DLD1 (cell line): ENCODE measurements around the gene ABTB1.

Source experiments
- in situ Hi-C: cut with HindIII; loops from 2 replicates; pipeline ENCODE4 v1.10.0; 2017; ENCODE audit warnings: low sequenced_read_pairs

Gene ABTB1

DNA sequence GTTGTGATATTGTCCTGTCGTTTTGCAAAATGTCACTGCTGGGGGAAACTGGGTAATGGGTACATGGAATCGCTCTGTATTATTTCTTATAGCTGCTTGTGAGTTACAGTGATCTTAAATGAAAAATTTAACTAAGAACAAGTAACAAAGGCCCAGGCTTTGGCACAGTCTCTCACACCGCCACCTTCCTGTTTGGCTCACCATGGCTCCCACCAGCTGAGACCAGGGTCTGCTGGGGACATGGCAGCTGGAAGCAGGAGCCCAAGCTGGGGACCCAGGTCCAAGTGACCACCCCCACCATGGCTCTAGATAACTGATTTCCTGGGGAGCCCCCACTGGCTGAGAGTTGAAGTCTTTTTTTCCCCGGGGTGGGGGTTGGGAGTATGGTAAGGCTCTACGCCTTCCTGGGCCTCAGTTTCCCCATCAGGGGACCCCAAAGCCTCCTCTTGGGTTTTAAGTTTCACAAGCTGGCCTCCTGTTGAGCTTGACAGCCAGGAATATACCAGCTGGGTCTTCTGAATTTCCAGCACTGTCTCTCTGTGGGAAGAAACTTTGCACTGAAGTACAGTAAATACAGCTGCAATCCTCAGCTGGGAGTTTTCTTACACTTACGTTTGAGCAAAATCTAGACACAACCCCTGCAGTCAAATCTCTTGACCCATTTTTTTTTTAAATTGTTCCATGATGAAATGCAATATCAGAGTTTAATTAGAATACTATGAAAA is 26.1 kb downstream of the ABTB1 start:
- in situ Hi-C loops: no loop called here

DNA sequence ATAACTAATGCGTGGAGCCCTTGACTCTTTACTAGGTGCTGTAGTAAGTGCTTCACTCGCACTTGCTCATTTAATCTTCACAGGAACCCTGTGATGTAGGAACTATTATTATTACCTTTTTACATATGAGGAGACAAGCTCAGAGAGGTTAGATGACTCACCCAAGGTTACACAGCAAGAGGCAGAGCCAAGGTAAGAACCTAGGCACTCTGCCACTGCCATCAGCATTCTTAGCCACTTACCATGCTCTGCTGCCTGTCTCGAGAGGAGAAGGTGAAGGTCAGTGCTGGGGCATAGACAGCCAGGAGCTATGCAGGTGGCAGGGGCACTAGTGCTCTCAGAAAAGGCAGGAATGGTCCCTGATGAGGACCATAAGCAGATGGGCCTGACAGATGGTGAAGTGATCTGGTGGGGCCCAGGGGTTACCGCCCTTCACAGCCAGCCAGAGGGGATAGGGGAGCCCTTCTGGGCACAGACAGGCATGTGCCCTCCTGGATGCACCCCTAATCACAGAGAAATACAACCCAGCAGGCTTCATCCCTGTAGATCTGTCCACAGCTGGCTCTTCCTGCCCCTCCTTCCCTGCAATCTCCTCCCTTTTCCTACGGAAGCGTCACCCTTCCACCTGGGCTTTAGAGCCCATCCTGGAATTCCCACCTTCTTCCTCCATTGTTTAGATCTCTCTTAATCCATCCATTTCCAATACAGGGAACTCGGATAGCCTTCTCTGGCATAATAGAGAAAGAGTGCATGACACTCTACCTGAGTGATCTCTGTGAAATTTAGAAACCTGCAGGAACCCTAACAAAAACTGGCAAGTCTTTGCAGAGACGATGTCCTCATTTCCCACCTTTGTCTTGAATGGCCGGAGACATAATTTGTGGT is 26.9 kb downstream of the ABTB1 start:
- in situ Hi-C loops: loop anchor here (25.0 kb wide), 1 partner anchor 138 kb away; no protein-coding TSS in a partner anchor

DNA sequence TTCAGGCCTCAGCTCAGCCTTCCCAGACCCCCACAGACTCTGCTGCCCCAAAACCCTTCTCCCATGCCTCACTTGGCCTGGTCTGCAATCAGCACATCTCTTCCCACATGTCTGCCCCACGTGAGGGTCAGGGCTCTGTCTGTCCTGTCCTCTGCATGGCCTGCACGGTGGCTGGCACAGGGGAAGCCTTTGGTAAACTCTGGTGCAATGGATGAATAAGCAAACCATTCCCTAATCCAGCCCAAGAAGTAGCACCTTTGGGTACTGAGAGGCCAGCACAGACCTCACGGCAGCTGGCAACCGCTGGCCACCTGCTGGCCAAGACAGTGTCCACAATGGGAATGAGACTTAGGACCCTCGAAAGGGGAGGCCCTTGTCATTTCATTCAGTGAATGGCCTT is 27.7 kb downstream of the ABTB1 start:
- in situ Hi-C loops: loop anchor here (25.0 kb wide), 1 partner anchor 137 kb away; no protein-coding TSS in a partner anchor

DNA sequence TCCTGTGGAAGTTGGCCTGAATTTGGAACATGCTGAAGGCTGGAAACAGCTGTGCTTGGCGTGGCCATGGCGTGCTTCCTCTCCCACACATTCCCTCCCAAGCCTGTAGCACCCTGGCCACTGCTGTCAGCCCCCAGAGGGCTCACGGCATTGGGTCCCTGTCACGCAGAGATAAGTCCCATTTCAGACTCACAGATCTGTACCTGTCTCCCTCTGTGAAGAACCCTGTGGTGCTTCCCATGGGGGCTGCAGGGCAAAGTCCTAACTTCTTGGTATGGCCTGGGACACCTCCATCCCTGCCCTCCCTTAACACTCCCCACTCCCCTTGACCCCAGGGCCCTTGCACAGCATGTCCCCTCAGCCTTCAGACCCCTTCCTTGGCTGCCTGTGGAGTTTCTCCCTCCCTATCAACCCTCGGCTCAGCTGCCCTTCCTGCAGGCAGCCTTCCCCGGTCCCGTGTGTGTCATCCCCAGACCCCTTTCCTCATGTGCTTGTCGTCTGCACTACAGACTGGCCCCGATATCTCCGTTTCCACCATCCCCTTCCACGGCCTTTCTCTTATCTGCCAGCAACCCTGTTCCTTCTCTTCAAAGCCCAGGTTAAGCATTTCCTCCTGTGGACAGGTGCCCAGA is 28.6 kb downstream of the ABTB1 start:
- in situ Hi-C loops: loop anchor here (25.0 kb wide), 1 partner anchor 136 kb away; no protein-coding TSS in a partner anchor

DNA sequence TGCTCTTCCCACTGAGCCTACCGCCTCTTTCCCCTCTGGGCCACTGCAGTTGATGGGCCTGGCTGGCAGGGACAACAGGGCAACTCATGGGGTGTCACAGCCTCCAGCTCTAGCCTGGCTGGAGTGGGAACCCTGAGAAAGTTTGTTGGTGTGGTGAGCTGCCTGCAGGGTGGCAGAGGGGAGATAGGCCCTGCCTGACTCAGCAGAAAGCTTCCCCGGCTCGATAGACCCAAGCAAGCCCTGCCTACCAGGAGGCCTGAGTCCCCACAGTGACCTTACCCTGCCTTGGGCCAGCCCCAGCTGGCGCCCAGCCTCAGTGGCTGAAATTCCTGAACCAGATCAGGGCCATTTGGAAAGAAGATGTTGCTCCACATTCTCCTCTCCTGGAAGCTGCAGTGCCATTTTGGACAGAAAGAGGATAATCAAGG is 29.4 kb downstream of the ABTB1 start:
- in situ Hi-C loops: loop anchor here (25.0 kb wide), 1 partner anchor 135 kb away; no protein-coding TSS in a partner anchor

DNA sequence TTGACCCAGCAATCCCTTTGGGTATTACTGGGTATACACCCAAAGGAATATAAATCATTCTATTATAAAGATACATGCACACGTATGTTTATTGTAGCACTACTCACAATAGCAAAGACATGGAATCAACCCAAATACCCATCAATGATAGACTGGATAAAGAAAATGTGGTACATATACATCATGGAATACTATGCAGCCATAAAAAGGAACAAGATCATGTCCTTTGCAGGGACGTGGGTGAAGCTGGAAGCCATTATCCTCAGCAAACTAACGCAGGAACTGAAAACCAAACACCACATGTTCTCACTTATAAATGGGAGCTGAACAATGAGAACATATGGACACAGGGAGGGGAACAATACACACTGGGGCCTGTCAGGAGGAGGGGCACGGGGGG is 32.1 kb downstream of the ABTB1 start:
- in situ Hi-C loops: loop anchor here (25.0 kb wide), 1 partner anchor 132 kb away; no protein-coding TSS in a partner anchor

DNA sequence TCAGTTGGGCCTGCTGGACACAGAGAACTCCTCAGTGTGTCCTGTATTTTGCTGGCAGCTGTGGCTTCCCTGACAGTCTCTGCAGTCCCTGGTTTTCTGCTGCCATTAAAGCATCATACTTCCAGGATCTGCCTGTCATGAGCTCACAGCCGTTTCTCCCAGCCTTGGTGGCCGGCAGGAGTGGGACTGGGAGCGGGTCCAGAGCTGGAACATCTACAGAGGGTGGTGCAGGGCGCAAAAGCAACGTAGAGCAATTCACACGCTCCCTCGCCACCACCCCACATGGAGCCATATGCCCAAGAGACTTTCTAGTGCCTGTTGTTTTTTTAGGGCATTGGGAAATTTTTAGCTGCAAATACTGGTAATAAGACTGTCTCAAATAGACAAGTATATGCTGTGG is 33.6 kb downstream of the ABTB1 start:
- in situ Hi-C loops: loop anchor here (25.0 kb wide), 1 partner anchor 131 kb away; no protein-coding TSS in a partner anchor

DNA sequence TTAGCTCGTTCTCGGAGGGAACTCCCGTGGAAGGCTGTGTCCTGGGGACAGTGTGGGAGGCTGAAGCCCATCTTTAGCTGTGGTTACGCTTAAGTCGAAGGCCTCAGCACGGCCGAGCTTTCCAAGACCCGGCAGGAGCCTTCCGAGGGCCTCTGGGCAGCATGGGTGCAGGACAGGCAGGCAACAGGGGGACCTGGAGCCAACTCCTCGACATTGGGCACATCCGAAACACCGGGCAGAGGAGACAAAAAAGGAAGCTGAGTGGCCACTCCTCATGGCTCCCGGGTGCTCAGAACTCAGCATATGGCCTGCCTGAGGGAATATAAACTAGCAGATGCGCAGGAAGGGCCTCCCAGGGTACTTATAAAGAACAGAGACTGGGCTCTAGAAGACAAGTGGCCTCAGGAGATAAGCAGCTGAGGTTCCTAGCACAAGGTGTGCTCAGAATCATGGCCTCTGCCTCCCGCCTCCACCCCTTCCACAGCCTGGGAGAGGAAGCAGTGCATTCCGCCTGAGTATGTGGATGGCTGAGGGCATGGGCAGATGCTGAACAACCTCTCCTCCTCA is 34.1 kb downstream of the ABTB1 start:
- in situ Hi-C loops: loop anchor here (25.0 kb wide), 1 partner anchor 130 kb away; no protein-coding TSS in a partner anchor

DNA sequence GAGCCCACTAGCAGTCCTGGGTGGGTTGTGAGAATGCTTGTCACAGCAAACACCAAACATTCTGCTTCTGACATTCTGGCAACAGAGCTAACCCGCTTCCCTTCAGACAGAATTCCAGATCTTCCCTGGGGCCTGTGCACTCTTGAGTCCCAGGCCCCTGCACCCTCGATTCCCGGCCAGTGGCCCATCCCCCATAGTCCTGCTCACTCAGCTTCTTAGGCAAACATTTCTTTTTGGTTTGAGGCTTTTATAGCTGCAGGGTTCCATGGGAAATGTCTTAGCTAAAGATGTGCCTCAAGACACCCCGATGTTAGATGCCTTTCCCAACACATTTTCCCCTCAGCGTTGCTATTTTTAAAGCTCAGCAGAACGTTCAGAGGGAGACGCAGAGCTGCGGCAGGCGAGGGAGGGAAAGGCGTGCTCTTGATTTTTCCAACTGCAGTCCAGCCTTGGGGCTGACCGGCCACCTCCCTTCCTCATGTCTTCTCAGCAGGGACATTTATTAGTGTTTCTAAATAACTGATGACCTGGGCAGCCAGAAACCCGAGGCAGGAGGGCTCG is 35.2 kb downstream of the ABTB1 start:
- in situ Hi-C loops: loop anchor here (25.0 kb wide), 1 partner anchor 129 kb away; no protein-coding TSS in a partner anchor

DNA sequence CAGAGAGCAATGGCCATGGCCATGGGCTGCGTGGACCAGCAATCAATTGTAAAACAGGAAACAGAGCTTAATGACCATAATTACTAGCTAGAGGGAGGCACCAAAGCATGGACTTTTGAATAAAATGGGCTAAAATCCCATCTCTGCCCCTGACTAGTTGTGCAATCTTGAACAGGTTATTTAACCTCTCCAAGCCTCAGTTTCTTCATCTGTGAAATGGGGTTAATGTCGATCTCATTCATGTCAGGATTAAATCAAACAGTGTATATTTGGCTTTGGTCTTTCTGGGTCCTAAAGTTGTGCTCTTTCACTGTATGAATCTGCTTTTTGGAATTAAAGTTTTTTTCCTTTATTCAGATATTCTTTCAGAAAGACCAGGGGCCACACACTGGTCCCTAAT is 36.1 kb downstream of the ABTB1 start:
- in situ Hi-C loops: loop anchor here (25.0 kb wide), 1 partner anchor 128 kb away; no protein-coding TSS in a partner anchor

DNA sequence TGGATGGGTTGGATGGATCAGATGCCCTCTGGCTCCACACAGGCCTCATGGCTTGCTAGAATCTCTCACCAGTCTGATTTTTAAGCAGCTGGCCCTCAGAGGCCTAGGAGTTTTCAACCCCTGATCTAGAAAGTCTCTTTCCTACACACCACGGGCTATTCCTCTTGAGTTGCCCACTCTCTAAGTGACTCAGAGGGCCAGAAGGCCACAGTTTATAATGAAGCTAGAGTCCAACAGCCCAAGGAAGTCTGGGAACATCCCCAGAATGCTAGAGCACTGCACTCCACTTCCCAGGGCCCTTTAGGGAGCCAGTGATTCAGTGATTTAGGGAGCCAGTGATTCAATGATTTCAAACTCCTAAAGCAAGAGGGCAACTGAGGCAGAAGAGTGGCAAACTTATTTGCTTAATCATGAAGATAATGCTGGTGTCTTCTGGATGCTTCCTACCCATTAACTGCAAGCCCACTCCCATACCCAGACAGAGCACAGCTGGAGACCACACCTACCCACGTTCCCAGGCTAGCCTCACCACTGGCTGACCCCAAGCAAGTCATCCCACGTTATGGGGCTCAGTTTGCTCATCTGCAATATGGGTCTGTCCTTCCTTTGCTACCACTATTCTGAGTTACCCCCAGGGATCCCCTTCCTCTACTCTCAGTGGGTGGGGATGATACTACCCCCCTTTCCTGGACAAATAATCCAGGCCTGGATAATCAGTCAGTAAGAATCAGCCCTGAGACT is 36.7 kb downstream of the ABTB1 start:
- in situ Hi-C loops: loop anchor here (25.0 kb wide), 1 partner anchor 128 kb away; no protein-coding TSS in a partner anchor

DNA sequence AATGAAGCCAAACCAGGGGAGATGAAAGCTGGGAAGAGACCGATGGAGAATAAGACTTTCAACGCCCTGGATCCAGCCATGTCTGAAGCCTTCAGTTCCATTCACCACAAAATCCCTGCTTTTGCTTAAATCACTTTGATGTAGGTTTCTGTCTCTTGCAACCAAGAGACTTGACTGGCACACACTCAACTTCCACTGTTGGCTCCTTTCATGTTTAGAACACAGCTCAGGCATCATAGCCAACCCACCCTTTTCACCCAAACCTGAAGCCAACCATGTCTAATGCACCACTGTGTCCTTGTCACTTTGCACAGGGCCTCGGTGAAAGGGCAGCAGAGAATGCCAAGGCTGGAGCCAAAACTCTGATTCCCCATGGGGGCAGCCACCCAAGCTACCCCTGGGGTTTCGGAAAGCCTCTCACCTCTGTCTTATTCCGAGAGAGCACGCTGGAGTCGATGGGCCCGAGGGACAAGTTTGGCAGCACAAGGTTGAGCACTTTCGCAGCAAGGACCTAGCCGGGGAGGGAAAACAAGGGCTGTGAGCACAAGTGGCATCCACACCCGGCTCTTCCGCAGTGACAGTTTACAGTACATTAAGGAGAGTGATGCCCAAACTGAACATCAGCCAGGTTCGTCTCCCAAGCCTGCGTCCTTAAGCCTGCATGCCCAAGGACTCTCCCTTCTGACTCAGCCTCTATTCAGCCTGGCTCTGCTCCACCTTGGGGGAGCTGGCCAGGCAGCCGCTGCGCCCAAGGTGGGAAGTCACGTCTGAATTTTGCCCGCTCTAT is 37.6 kb downstream of the ABTB1 start:
- in situ Hi-C loops: loop anchor here (25.0 kb wide), 1 partner anchor 127 kb away; no protein-coding TSS in a partner anchor

DNA sequence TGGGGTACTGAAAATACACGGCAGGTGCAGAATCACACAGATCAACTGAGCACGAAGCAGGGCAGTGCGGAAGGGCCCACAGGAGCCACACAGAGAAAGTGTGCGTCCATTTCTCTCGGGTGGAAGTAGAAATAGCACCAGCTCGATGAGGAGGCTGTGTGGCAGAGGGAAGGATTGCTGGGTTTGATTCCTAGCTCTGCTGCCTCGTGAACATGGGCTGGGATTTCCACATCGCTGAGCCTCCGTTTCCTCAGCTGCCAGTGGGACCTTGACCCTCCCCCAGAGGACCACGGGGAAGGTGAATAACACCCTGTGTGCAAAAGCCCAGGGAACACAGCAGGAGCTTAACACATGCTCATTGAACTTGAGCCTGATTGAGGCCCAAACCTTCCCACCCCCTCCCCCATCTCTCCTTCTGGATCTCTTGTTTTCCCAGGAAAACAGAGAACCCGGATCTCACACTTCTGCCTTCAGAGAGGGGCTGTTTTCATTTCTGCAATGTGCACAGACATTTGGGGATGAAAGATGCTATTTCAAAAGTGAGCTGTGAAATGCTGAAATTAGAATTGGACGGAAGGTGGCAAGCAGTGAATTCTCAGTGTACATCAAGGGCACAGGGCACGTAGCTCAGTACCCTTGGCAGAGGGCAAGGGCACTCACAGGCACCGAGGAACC is 38.4 kb downstream of the ABTB1 start:
- in situ Hi-C loops: loop anchor here (25.0 kb wide), 1 partner anchor 126 kb away; no protein-coding TSS in a partner anchor

DNA sequence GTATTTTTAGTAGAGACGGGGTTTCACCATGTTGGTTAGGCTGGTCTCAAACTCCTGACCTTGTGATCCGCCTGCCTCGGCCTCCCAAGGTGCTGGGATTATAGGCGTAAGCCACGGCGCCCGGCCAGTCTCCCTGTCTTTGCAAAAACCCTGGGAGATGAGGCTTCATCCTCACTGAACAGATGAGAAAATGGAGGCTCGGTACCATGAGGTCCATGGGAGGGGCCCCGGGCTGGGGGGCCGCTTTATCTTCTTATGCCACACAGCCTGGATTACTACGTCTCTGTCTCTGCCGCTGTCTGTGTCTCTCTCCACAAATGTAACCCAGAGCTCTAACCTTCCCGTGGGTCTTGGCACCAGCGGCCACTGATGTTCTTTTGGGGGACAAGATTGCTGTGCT is 39.1 kb downstream of the ABTB1 start:
- in situ Hi-C loops: loop anchor here (25.0 kb wide), 1 partner anchor 125 kb away; no protein-coding TSS in a partner anchor

DNA sequence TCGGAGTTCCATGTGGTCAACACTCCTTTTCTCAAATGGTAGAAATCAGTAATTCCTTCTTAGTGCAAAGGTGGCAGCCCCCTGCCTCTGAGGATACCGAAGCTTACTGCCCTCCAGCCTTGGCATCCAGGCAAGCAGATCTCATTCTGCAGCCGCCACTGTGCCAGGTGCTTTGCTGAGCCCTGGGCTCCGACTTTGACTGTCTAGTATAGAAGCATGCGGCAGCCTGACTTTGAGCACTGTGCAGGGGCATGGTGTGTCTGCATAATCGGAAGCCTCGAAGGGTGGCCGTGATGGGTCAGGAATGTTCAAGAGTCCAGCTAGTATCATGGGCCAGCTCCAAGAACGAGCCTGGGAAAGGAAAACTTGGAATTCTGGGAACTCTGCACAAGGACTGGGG is 39.7 kb downstream of the ABTB1 start:
- in situ Hi-C loops: loop anchor here (25.0 kb wide), 1 partner anchor 125 kb away; no protein-coding TSS in a partner anchor

DNA sequence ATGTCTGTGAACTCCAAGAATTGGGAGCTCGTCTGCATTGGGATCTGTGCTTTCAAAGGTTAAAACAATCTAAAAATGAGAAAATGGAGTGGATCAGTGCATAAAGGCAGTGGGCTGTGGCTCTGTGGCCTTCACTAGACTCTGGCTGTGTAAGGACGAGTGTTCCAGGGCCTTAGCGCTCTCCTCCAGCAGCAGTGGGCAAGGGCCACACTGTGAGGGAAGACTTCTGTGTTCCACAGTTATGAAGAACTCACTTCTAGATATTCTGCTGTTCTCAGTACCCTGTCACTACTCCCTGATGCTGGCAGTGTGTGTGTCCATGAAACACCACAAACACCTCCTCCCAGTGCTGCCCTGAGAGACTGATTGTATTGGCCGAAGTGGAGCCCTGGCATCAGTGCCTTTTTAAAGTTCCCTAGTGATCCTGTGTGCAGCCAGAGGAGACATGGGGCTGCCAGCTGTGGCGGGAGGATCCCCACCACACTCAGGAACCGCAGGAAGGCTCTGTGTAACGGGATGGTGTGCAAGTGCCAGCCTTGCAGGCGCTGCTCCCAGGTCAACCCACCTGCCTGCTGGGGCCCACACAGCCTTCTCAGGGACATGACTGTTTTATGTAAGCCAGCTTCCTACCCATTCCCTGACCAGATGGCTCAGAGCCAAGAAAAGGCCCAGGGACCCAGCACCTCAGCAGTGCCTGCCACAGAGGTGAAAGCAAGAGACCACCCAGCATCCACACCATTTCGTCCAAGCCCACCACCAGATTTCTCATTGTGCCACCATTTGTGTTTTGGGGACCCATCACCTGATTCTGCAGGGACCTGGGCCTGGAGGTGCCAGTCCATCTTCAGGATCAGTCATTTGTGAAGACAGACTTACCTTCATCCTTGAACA is 40.4 kb downstream of the ABTB1 start:
- in situ Hi-C loops: loop anchor here (25.0 kb wide), 1 partner anchor 124 kb away; no protein-coding TSS in a partner anchor

DNA sequence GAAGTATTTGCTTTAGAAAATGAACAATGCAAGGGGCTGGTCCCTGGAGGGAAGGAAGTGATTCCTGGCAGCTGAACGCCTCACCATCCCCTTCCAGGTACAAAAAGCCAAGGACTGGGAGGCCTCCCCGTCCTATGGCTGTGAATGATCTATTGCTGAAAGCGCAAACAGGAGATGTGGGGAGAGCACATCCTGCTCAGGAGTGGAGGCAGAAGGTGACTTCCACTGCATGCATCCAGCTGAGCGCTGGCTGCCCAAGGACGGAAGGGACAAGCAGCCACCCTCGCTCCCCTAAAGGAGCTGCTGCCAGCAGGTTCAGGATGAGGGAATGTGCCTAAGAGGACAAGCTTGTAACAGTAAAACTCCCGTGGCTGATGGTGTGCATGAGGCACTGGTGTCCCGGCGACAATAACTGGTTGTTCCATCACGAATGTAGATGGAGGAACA is 41.4 kb downstream of the ABTB1 start:
- in situ Hi-C loops: loop anchor here (25.0 kb wide), 1 partner anchor 123 kb away; no protein-coding TSS in a partner anchor
